K562 (cell line): ENCODE results near the gene CBLC. TPM values are rescaled to one million over a fixed set of nuclear protein-coding genes. Genes with fewer than 3 reads are reported as not detected.

Source experiments
- ATAC-seq: fragments of 200-7000 bp; cut with Tn5 transposase; 3 replicates; pipeline ENCODE4 v1.9.1; 2020; ENCODE audit warnings: moderate library complexity
- BruUV-seq: library from RNA; stranded (reverse); fragments of 400-500 nt; replicated peaks from 2 replicates; lab custom pipeline; 2021; lab: Mats Ljungman, UMichigan
- CTCF ChIA-PET: fragments of 300-600 bp; formaldehyde crosslinking; extraction: SDS; loops from one replicate; lab custom pipeline; 2021; ENCODE audit warnings: low intra/inter-chr PET ratio; lab: Yijun Ruan, JAX
- POLR2A ChIA-PET: fragments of 300-600, 350-650 bp; sonication (Branson Sonifier 250); formaldehyde crosslinking; extraction: SDS; loops from one replicate; lab custom pipeline; 2021; ENCODE audit warnings: antibody characterized with exemption, inconsistent platforms; lab: Yijun Ruan, JAX
- DNase-seq, 4 experiments: peaks; one replicate each; pipeline versions ENCODE4 v3.0.0 to v3.0.0-alpha.2; 2011 to 2018; ENCODE audit warnings: low spot score in 3 of 4, mixed read lengths in 3 of 4; ENCODE audit errors: extremely low read depth in 1 of 4
- FAIRE-seq: peaks from 2 replicates; lab custom pipeline; 2011; peaks lifted over from hg19 to GRCh38; lab: Jason Lieb, UNC
- H2AFZ ChIP-seq: 2 replicates; pipeline ENCODE4 v1.6.0; 2011; ENCODE audit warnings: low read depth, low read length, control low read depth, inconsistent platforms
- H3K27ac ChIP-seq: fragments of 200-600 bp; 3 replicates; pipeline ENCODE4 v1.8.0; 2011; ENCODE audit warnings: low read depth, mild to moderate bottlenecking, control low read depth, inconsistent platforms, low read length, moderate library complexity, mixed read lengths; ENCODE audit errors: extremely low read depth
- H3K27me3 ChIP-seq, 2 experiments: fragments of 300-600 bp in 1 of 2; 2 replicates in 1 of 2; 3 replicates in 1 of 2; pipeline versions ENCODE4 v1.6.0 to v1.8.0; 2011; ENCODE audit warnings: inconsistent platforms in 2 of 2, low read length in 2 of 2, mild to moderate bottlenecking in 1 of 2, mixed read lengths in 1 of 2, moderate library complexity in 1 of 2; ENCODE audit not compliant: control insufficient read depth in 2 of 2, insufficient read depth in 2 of 2
- H3K36me3 ChIP-seq: fragments of 300-600 bp; 3 replicates; pipeline ENCODE4 v1.8.0; 2011; ENCODE audit warnings: mild to moderate bottlenecking, low read length, inconsistent platforms; ENCODE audit not compliant: control insufficient read depth, insufficient read depth
- H3K4me1 ChIP-seq, 2 experiments: fragments of 200-600 bp in 1 of 2; replicated peaks in 1 of 2; 2 replicates in 1 of 2; 3 replicates in 1 of 2; pipeline versions ENCODE4 v1.5.1 to v1.8.0; 2011; ENCODE audit warnings: inconsistent platforms in 2 of 2, low read length in 2 of 2, mild to moderate bottlenecking in 1 of 2, mixed read lengths in 1 of 2, moderate library complexity in 1 of 2; ENCODE audit not compliant: control insufficient read depth in 2 of 2, insufficient read depth in 2 of 2
- H3K4me2 ChIP-seq: 2 replicates; pipeline ENCODE4 v1.6.1; 2011; ENCODE audit warnings: low read length, control low read depth, inconsistent platforms, mixed read lengths; ENCODE audit not compliant: insufficient read depth
- H3K4me3 ChIP-seq: fragments of 200-600 bp; sonication (generic), shearing (Covaris generic); 2 replicates; pipeline ENCODE4 v1.5.1; 2016; ENCODE audit warnings: control low read depth, inconsistent platforms
- H3K79me2 ChIP-seq: fragments of 200-600 bp; 3 replicates; pipeline ENCODE4 v1.8.0; 2011; ENCODE audit warnings: low read length, inconsistent platforms; ENCODE audit not compliant: control insufficient read depth, insufficient read depth
- H3K9ac ChIP-seq, 2 experiments: 2 replicates each; pipeline versions ENCODE4 v1.6.0 to v1.6.1; 2011; ENCODE audit warnings: low read depth in 2 of 2, low read length in 2 of 2, control low read depth in 1 of 2, inconsistent platforms in 1 of 2, mild to moderate bottlenecking in 1 of 2, mixed read lengths in 1 of 2; ENCODE audit not compliant: insufficient read depth in 1 of 2
- H3K9me1 ChIP-seq: one replicate; pipeline ENCODE4 v1.6.0; 2011; ENCODE audit warnings: inconsistent platforms, mild to moderate bottlenecking, low read length, moderate library complexity; ENCODE audit not compliant: control insufficient read depth, insufficient read depth
- H3K9me3 ChIP-seq: replicated peaks from 2 replicates; pipeline ENCODE4 v1.5.1; 2011; ENCODE audit warnings: low read depth, low read length, inconsistent platforms; ENCODE audit not compliant: control insufficient read depth, insufficient read depth
- H4K20me1 ChIP-seq: replicated peaks from 2 replicates; pipeline ENCODE4 v1.6.1; 2011; ENCODE audit warnings: low read length, inconsistent platforms, mixed read lengths; ENCODE audit not compliant: control insufficient read depth, insufficient read depth
- FOSL1 ChIP-seq: fragments of 200-800 bp; sonication (Bioruptor generic); conservative IDR thresholded peaks from 2 replicates; pipeline ENCODE4 v1.6.1; 2016; ENCODE audit warnings: missing genetic modification characterization, missing compliant biosample characterization
- HMGN3 ChIP-seq: IDR thresholded peaks from 2 replicates; pipeline ENCODE4 v1.6.1; 2011; ENCODE audit warnings: borderline replicate concordance, low read depth, mild to moderate bottlenecking, mixed read lengths, low read length; ENCODE audit not compliant: insufficient read length; ENCODE audit errors: extremely low read depth
- HNRNPLL ChIP-seq: fragments of 200-400 bp; formaldehyde crosslinking; IDR thresholded peaks from 2 replicates; pipeline ENCODE4 v1.6.1; 2017; ENCODE audit warnings: low read length, low read depth, mild to moderate bottlenecking; ENCODE audit not compliant: poor library complexity, severe bottlenecking
- MTA1 ChIP-seq: fragments of 450-650 bp; IDR thresholded peaks from 2 replicates; pipeline ENCODE4 v1.6.1; 2017; ENCODE audit warnings: borderline replicate concordance
- PHB ChIP-seq: fragments of 250-450 bp; sonication (Bioruptor Pico); IDR thresholded peaks from 2 replicates; pipeline ENCODE4 v1.5.0; 2021
- SAFB ChIP-seq: fragments of 200-400 bp; formaldehyde crosslinking; IDR thresholded peaks from 2 replicates; pipeline ENCODE4 v1.6.1; 2017; ENCODE audit warnings: low read depth, low read length, borderline replicate concordance
- SREBF1 ChIP-seq: fragments of 150-350 bp; IDR thresholded peaks from 2 replicates; pipeline ENCODE4 v1.6.1; 2014; ENCODE audit warnings: antibody characterized with exemption, low read depth, low read length, borderline replicate concordance
- TCF7L2 ChIP-seq: fragments of 150-350 bp; IDR thresholded peaks from 2 replicates; pipeline ENCODE4 v1.6.1; 2016; ENCODE audit warnings: low read depth, mild to moderate bottlenecking, low read length, moderate library complexity
- XRCC4 ChIP-seq: IDR thresholded peaks from one replicate; pipeline ENCODE4 v1.6.1; 2011; ENCODE audit not compliant: insufficient read depth, insufficient read length; ENCODE audit errors: extremely low read depth
- YY1 ChIP-seq, 3 experiments: IDR thresholded peaks; 2 replicates each; pipeline ENCODE4 v1.6.1; 2011; ENCODE audit warnings: low read length in 2 of 3, mild to moderate bottlenecking in 2 of 3, moderate library complexity in 2 of 3, borderline replicate concordance in 1 of 3, control low read depth in 1 of 3, low read depth in 1 of 3; ENCODE audit not compliant: insufficient read depth in 3 of 3, insufficient replicate concordance in 2 of 3, control insufficient read depth in 1 of 3, insufficient read length in 1 of 3; ENCODE audit errors: extremely low read depth in 1 of 3
- ZNF511 ChIP-seq: sonication (generic); formaldehyde crosslinking; IDR thresholded peaks from 2 replicates; pipeline ENCODE4 v1.8.0; 2022; ENCODE audit warnings: mild to moderate bottlenecking, missing genetic modification reagents
- WGBS: fragments of 100-300 bp; shearing (Covaris generic); methylation state at CpG from one replicate; pipeline ENCODE4 v1.1.6; 2016; ENCODE audit warnings: low coverage, mixed read lengths; ENCODE audit not compliant: insufficient coverage; ENCODE audit errors: missing lambda C conversion rate; 5-methylcytosine and 5-hydroxymethylcytosine counted together
- in situ Hi-C: fragments of 300-500 bp; cut with MboI; formaldehyde crosslinking; loops from 4 replicates; pipeline ENCODE4 v1.15.0; 2018; ENCODE audit warnings: inconsistent platforms, mixed read lengths
- intact Hi-C: fragments of 100-400 bp; cut with micrococcal nuclease; formaldehyde crosslinking; loops from 2 replicates; pipeline ENCODE4 v1.14.2; 2022
- polyA plus RNA-seq, 8 experiments: library from polyadenylated mRNA; depleted of rRNA in 4 of 8; stranded (reverse) in 5 of 8; unstranded in 3 of 8; fragments of >200 nt; fragmentation: Nextera tagmentation in 2 of 8; fragmentation: Illumina TruSeq in 1 of 8; extraction: Ambion mirVana in 2 of 8; extraction: Trizol in 1 of 8; gene quantifications; 2 replicates each; pipeline versions ENCODE4 v1.2.1 to v1.2.3, GENCODE V29; 2011 to 2014; ENCODE audit warnings: inconsistent platforms in 1 of 8, missing spikeins in 1 of 8
- total RNA-seq, 7 experiments: library from RNA; depleted of rRNA in 6 of 7; stranded (reverse); fragments of >200 nt in 6 of 7; fragmentation: Illumina TruSeq in 2 of 7; extraction: Trizol in 2 of 7; gene quantifications; 2 replicates each; pipeline versions ENCODE4 v1.2.1 to v1.2.3, GENCODE V29; 2011 to 2021; ENCODE audit warnings: low replicate concordance in 1 of 7
- TF ChIP-seq, protein P1 (sequence below): fragments of 450-650 bp; formaldehyde crosslinking; IDR thresholded peaks from 2 replicates; pipeline ENCODE4 v1.4.0; 2020; ENCODE audit warnings: mild to moderate bottlenecking
- TF ChIP-seq, protein P2 (sequence below): fragments of 450-650 bp; IDR thresholded peaks from 2 replicates; pipeline ENCODE4 v1.6.1; 2016; ENCODE audit warnings: missing biosample characterization, missing genetic modification characterization
- TF ChIP-seq, protein P3 (sequence below): fragments of 150-350 bp; IDR thresholded peaks from 2 replicates; pipeline ENCODE4 v1.6.1; 2014; ENCODE audit warnings: low read depth, mild to moderate bottlenecking, low read length, borderline replicate concordance

Gene CBLC
- total and polyA plus RNA-seq, 9 of the 15 experiments (the other 6 are each of a cell fraction or from before 2014, with no cell fraction given) = 0.09 TPM; not detected in 8

GRCh38 chr19:44779150-44779549 is 1.5 kb downstream of the CBLC start:
- DNase-seq (no peak), FAIRE-seq (no peak)
- intact Hi-C loops = no loop called here
- no TSS peak for BruUV-seq
- no peak overlapping the region for H3K4me2 ChIP-seq
- CTCF ChIA-PET = no interaction called here
- TF ChIP-seq, protein P1, sequence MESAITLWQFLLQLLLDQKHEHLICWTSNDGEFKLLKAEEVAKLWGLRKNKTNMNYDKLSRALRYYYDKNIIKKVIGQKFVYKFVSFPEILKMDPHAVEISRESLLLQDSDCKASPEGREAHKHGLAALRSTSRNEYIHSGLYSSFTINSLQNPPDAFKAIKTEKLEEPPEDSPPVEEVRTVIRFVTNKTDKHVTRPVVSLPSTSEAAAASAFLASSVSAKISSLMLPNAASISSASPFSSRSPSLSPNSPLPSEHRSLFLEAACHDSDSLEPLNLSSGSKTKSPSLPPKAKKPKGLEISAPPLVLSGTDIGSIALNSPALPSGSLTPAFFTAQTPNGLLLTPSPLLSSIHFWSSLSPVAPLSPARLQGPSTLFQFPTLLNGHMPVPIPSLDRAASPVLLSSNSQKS (CRISPR knock-in tag) = no peak
- no peak for TF ChIP-seq HMGN3
- no peak for TF ChIP-seq ZNF511 (CRISPR knock-in tag)
- TF ChIP-seq SREBF1 = no peak
- no peak for TF ChIP-seq PHB (CRISPR knock-in tag)
- TF ChIP-seq XRCC4 = no peak
- no peak for TF ChIP-seq HNRNPLL
- TF ChIP-seq YY1 (IDR thresholded peaks at IDR 0.05; ENCODE audit: borderline replicate concordance in 1 of 3, control insufficient read depth in 1 of 3, extremely low read depth in 1 of 3, insufficient read depth in 3 of 3, insufficient read length in 1 of 3, insufficient replicate concordance in 2 of 3, low read depth in 1 of 3, low read length in 2 of 3) = no peak
- no peak for TF ChIP-seq FOSL1 (tag)
- no peak for TF ChIP-seq SAFB
- TF ChIP-seq, protein P2, sequence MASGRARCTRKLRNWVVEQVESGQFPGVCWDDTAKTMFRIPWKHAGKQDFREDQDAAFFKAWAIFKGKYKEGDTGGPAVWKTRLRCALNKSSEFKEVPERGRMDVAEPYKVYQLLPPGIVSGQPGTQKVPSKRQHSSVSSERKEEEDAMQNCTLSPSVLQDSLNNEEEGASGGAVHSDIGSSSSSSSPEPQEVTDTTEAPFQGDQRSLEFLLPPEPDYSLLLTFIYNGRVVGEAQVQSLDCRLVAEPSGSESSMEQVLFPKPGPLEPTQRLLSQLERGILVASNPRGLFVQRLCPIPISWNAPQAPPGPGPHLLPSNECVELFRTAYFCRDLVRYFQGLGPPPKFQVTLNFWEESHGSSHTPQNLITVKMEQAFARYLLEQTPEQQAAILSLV = no peak
- no peak for TF ChIP-seq MTA1
- no peak for TF ChIP-seq TCF7L2
- TF ChIP-seq, protein P3, sequence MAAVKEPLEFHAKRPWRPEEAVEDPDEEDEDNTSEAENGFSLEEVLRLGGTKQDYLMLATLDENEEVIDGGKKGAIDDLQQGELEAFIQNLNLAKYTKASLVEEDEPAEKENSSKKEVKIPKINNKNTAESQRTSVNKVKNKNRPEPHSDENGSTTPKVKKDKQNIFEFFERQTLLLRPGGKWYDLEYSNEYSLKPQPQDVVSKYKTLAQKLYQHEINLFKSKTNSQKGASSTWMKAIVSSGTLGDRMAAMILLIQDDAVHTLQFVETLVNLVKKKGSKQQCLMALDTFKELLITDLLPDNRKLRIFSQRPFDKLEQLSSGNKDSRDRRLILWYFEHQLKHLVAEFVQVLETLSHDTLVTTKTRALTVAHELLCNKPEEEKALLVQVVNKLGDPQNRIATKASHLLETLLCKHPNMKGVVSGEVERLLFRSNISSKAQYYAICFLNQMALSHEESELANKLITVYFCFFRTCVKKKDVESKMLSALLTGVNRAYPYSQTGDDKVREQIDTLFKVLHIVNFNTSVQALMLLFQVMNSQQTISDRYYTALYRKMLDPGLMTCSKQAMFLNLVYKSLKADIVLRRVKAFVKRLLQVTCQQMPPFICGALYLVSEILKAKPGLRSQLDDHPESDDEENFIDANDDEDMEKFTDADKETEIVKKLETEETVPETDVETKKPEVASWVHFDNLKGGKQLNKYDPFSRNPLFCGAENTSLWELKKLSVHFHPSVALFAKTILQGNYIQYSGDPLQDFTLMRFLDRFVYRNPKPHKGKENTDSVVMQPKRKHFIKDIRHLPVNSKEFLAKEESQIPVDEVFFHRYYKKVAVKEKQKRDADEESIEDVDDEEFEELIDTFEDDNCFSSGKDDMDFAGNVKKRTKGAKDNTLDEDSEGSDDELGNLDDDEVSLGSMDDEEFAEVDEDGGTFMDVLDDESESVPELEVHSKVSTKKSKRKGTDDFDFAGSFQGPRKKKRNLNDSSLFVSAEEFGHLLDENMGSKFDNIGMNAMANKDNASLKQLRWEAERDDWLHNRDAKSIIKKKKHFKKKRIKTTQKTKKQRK = no peak
- TF ChIP-seq, all 486 proteins: peak for 0
- Histone ChIP-seq H3K9ac (no peak overlapping the region), H3K9me1 (no peaks in the 10 kb centered on the region), H3K9me3 (no peaks in the 10 kb centered on the region), H3K79me2 (no peaks in the 10 kb centered on the region), H3K27ac (no peak overlapping the region), H3K4me3 (no peak overlapping the region), H3K27me3 (no peaks in the 10 kb centered on the region), H3K36me3 (no peaks in the 10 kb centered on the region), H2AFZ (no peak overlapping the region), H4K20me1 (no peaks in the 10 kb centered on the region), H3K4me1 (peaks cover 0 to 20% of the 10 kb centered on the region in 2 experiments; a peak in 2 of 5 replicates)
- no peak for ATAC-seq
- POLR2A ChIA-PET = interaction anchor here (0.8 kb wide), 1 partner anchor 8 kb away, joined by 5 read pairs; no protein-coding TSS in a partner anchor
- in situ Hi-C loops = loop anchor here (5.0 kb wide), 1 partner anchor 207 kb away; no protein-coding TSS in a partner anchor
- 21% methylated on average over 2 of the region's 2 CpGs for WGBS
